Endothelial cell of umbilical vein (primary cell): ENCODE data around the gene LRRK1. TPM values are rescaled to one million over a fixed set of nuclear protein-coding genes. Genes with fewer than 3 reads are reported as not detected.

Source experiments
- BruUV-seq: library from RNA; stranded (reverse); fragments of 400-500 nt; replicated peaks from 2 replicates; lab custom pipeline; 2021; lab: Mats Ljungman, UMichigan
- CTCF ChIA-PET: fragments of 300-600, 350-600 bp; sonication (Branson Sonifier 250); formaldehyde crosslinking; loops from one replicate; lab custom pipeline; 2021; ENCODE audit warnings: antibody characterized with exemption, inconsistent platforms; lab: Charles Lee
- POLR2A ChIA-PET: fragments of 300-600, 350-600 bp; sonication (Branson Sonifier 250); formaldehyde crosslinking; loops from one replicate; lab custom pipeline; 2021; ENCODE audit warnings: antibody characterized with exemption, inconsistent platforms; lab: Charles Lee
- DNase-seq: peaks from one replicate; pipeline ENCODE4 v3.0.0-alpha.2; 2011; ENCODE audit warnings: low read depth, low spot score
- FAIRE-seq: peaks from 2 replicates; lab custom pipeline; 2011; peaks lifted over from hg19 to GRCh38; lab: Jason Lieb, UNC
- H2AFZ ChIP-seq: 2 replicates; pipeline ENCODE4 v1.6.0; 2012; ENCODE audit warnings: low read depth, low read length, control low read depth, inconsistent platforms
- H3K27ac ChIP-seq: 2 replicates; pipeline ENCODE4 v1.5.1; 2011; ENCODE audit warnings: low read depth, mild to moderate bottlenecking, control low read depth, low read length, moderate library complexity; ENCODE audit not compliant: insufficient read depth
- H3K27me3 ChIP-seq, 2 experiments: 2 replicates each; pipeline versions ENCODE4 v1.6.0 to v1.6.1; 2011; ENCODE audit warnings: low read length in 2 of 2, mixed read lengths in 1 of 2; ENCODE audit not compliant: control insufficient read depth in 2 of 2, insufficient read depth in 2 of 2
- H3K36me3 ChIP-seq, 2 experiments: 2 replicates in 1 of 2; 3 replicates in 1 of 2; pipeline ENCODE4 v1.5.1; 2011; ENCODE audit warnings: low read length in 2 of 2, mild to moderate bottlenecking in 1 of 2, moderate library complexity in 1 of 2; ENCODE audit not compliant: control insufficient read depth in 2 of 2, insufficient read depth in 2 of 2; ENCODE audit errors: extremely low read depth in 1 of 2
- H3K4me1 ChIP-seq: 3 replicates; pipeline ENCODE4 v1.5.1; 2011; ENCODE audit warnings: mild to moderate bottlenecking, low read length; ENCODE audit not compliant: control insufficient read depth, insufficient read depth; ENCODE audit errors: extremely low read depth
- H3K4me2 ChIP-seq: 2 replicates; pipeline ENCODE4 v1.6.1; 2011; ENCODE audit warnings: low read length, control low read depth, mixed read lengths; ENCODE audit not compliant: insufficient read depth
- H3K4me3 ChIP-seq, 3 experiments: fragments of 200-600 bp in 1 of 3; sonication (generic), shearing (Covaris generic) in 1 of 3; replicated peaks in 1 of 3; 2 replicates each; pipeline ENCODE4 v1.5.1; 2011 to 2016; ENCODE audit warnings: control low read depth in 3 of 3, low read length in 3 of 3, mild to moderate bottlenecking in 2 of 3, inconsistent platforms in 1 of 3, low read depth in 1 of 3, moderate library complexity in 1 of 3; ENCODE audit not compliant: insufficient read depth in 1 of 3
- H3K79me2 ChIP-seq: 2 replicates; pipeline ENCODE4 v1.6.0; 2012; ENCODE audit warnings: low read length, inconsistent platforms; ENCODE audit not compliant: control insufficient read depth, insufficient read depth
- H3K9ac ChIP-seq: replicated peaks from 2 replicates; pipeline ENCODE3; 2011; ENCODE audit warnings: low read length, control low read depth; ENCODE audit not compliant: insufficient read depth; ENCODE audit errors: extremely low read depth
- H3K9me1 ChIP-seq: replicated peaks from 3 replicates; pipeline ENCODE4 v1.6.0; 2011; ENCODE audit warnings: mild to moderate bottlenecking, low read length; ENCODE audit not compliant: control insufficient read depth, insufficient read depth; ENCODE audit errors: extremely low read depth
- H3K9me3 ChIP-seq: replicated peaks from 2 replicates; pipeline ENCODE4 v1.5.1; 2012; ENCODE audit warnings: low read length, inconsistent platforms; ENCODE audit not compliant: control insufficient read depth, insufficient read depth
- H4K20me1 ChIP-seq: replicated peaks from 2 replicates; pipeline ENCODE3; 2011; ENCODE audit warnings: mild to moderate bottlenecking, low read length; ENCODE audit not compliant: control insufficient read depth, insufficient read depth; ENCODE audit errors: extremely low read depth
- EZH2 ChIP-seq: IDR thresholded peaks from 2 replicates; pipeline ENCODE4 v1.6.1; 2012; ENCODE audit warnings: borderline replicate concordance, low read depth, mild to moderate bottlenecking, moderate library complexity, low read length, inconsistent platforms; ENCODE audit not compliant: severe bottlenecking
- FOS ChIP-seq: IDR thresholded peaks from 2 replicates; pipeline ENCODE4 v1.6.1; 2011; ENCODE audit warnings: mild to moderate bottlenecking, low read length, moderate library complexity, borderline replicate concordance; ENCODE audit not compliant: insufficient read depth
- GATA2 ChIP-seq: IDR thresholded peaks from 2 replicates; pipeline ENCODE4 v1.7.0; 2011; ENCODE audit warnings: low read depth, mild to moderate bottlenecking, moderate library complexity, mixed read lengths, low read length; ENCODE audit not compliant: insufficient read length, insufficient read depth
- JUN ChIP-seq: IDR thresholded peaks from 2 replicates; pipeline ENCODE4 v1.6.1; 2011; ENCODE audit warnings: borderline replicate concordance, low read depth; ENCODE audit not compliant: insufficient read length, insufficient read depth
- MYC ChIP-seq: IDR thresholded peaks from one replicate; pipeline ENCODE4 v1.6.1; 2011; ENCODE audit warnings: mild to moderate bottlenecking, low read depth, low read length
- POLR2A ChIP-seq: IDR thresholded peaks from 2 replicates; pipeline ENCODE4 v1.6.1; 2012; ENCODE audit warnings: low read depth, mild to moderate bottlenecking, control low read depth, low read length
- POLR2AphosphoS5 ChIP-seq: IDR thresholded peaks from 2 replicates; pipeline ENCODE4 v1.6.1; 2012; ENCODE audit warnings: low read depth, mild to moderate bottlenecking, control low read depth, low read length, moderate library complexity; ENCODE audit not compliant: insufficient read depth
- dilution Hi-C: fragments of 300-500 bp; cut with MboI; formaldehyde crosslinking; loops from one replicate; pipeline ENCODE4 v1.15.0; 2019; ENCODE audit warnings: low sequenced_read_pairs; ENCODE audit not compliant: extremely low pct_ligation_motif_present
- intact Hi-C: fragments of 100-400 bp; cut with micrococcal nuclease; formaldehyde crosslinking; loops from one replicate; pipeline ENCODE4 v1.10.0; 2022
- polyA plus RNA-seq, 4 experiments: library from polyadenylated mRNA; depleted of rRNA in 3 of 4; stranded (reverse) in 3 of 4; unstranded in 1 of 4; fragments of >200 nt; gene quantifications; 2 replicates each; pipeline versions ENCODE4 v1.2.1 to v1.2.3, GENCODE V29; 2011 to 2012; ENCODE audit warnings: missing spikeins in 1 of 4
- total RNA-seq: library from RNA; stranded (reverse); gene quantifications from 2 replicates; pipeline ENCODE4 v1.2.3, GENCODE V29; 2021
- TF ChIP-seq, protein P1 (sequence below), 2 donors: IDR thresholded peaks; 1 replicate in 1 of 2; 2 replicates in 1 of 2; pipeline ENCODE4 v1.5.1; 2011; ENCODE audit warnings: low read length in 2 of 2, mild to moderate bottlenecking in 2 of 2, moderate library complexity in 2 of 2, control low read depth in 1 of 2, inconsistent platforms in 1 of 2, low read depth in 1 of 2; ENCODE audit not compliant: insufficient read depth in 1 of 2; ENCODE audit errors: extremely low read depth in 1 of 2
- TF ChIP-seq, protein P2 (sequence below): IDR thresholded peaks from 2 replicates; pipeline ENCODE4 v1.6.1; 2011; ENCODE audit not compliant: insufficient read depth, insufficient read length

The LRRK1 gene
- total and polyA plus RNA-seq, 2 donors (not counting 3 experiments of a cell fraction or from before 2014, with no cell fraction given), result 11.0 to 22.1 TPM

DNA sequence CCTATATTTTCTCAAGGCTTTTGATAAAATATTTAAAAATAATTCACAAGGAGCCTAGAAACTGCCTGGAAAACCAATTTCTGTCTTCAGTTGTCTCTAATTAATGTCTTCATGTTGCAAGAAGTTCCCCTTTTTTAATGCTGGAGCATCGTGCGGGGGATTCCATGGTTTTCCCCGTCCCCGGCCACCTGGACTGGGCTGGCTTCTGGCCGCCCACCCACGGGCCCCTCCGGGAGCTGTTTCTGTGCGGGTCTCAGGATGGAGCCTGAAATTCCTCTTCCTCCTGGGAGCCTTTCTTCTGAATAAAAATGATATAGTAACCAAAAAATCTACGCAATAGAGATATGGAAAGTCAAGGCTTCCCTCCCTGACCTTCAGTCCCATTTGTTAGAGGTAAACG is 8.1 kb upstream of the LRRK1 start:
- CTCF ChIA-PET, result interaction anchor here (1.1 to 1.8 kb wide), 3 partner anchors 9 to 97 kb away, joined by 3 to 8 read pairs (median 4); no protein-coding TSS in a partner anchor
- H3K36me3 ChIP-seq, result no peaks in the 10 kb centered on the region
- no peak overlapping the region for H3K27ac ChIP-seq
- no peaks in the 10 kb centered on the region for H4K20me1 ChIP-seq
- H3K79me2 ChIP-seq, result no peaks in the 10 kb centered on the region
- intact Hi-C loops, result no loop called here
- H3K4me3 ChIP-seq, result no peak overlapping the region
- H3K27me3 ChIP-seq, result no peaks in the 10 kb centered on the region
- no peak overlapping the region for H2AFZ ChIP-seq
- POLR2A ChIA-PET, result interaction anchor here (0.5 kb wide), 1 partner anchor 251 kb away, joined by 3 read pairs; no protein-coding TSS in a partner anchor
- no peak for TF ChIP-seq GATA2
- no peak for TF ChIP-seq EZH2
- no peak for TF ChIP-seq FOS
- TF ChIP-seq POLR2AphosphoS5, result no peak
- TF ChIP-seq, protein P1, sequence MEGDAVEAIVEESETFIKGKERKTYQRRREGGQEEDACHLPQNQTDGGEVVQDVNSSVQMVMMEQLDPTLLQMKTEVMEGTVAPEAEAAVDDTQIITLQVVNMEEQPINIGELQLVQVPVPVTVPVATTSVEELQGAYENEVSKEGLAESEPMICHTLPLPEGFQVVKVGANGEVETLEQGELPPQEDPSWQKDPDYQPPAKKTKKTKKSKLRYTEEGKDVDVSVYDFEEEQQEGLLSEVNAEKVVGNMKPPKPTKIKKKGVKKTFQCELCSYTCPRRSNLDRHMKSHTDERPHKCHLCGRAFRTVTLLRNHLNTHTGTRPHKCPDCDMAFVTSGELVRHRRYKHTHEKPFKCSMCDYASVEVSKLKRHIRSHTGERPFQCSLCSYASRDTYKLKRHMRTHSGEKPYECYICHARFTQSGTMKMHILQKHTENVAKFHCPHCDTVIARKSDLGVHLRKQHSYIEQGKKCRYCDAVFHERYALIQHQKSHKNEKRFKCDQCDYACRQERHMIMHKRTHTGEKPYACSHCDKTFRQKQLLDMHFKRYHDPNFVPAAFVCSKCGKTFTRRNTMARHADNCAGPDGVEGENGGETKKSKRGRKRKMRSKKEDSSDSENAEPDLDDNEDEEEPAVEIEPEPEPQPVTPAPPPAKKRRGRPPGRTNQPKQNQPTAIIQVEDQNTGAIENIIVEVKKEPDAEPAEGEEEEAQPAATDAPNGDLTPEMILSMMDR (IDR thresholded peaks at IDR 0.05; ENCODE audit: extremely low read depth in 1 of 2, insufficient read depth in 1 of 2, low read depth in 1 of 2, low read length in 2 of 2), result no peak
- no peak for TF ChIP-seq POLR2A
- no peak for TF ChIP-seq JUN
- no peak for TF ChIP-seq MYC
- TF ChIP-seq, protein P2, sequence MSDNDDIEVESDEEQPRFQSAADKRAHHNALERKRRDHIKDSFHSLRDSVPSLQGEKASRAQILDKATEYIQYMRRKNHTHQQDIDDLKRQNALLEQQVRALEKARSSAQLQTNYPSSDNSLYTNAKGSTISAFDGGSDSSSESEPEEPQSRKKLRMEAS, result no peak
- no peak for DNase-seq
- dilution Hi-C loops, result no loop called here
- FAIRE-seq, result no peak
- H3K4me2 ChIP-seq, result no peak overlapping the region
- no peaks in the 10 kb centered on the region for H3K9me1 ChIP-seq
- H3K9ac ChIP-seq, result no peak overlapping the region
- H3K4me1 ChIP-seq, result no peaks in the 10 kb centered on the region
- H3K9me3 ChIP-seq, result no peaks in the 10 kb centered on the region
- BruUV-seq, result no TSS peak
